GM18870 (cell line): Measurements from ENCODE around the gene TWNK.

Experiments
- ATAC-seq: cut with Tn5 transposase; IDR thresholded peaks from one replicate; pipeline ENCODE4 v1.9.1; 2021; ENCODE audit warnings: moderate library complexity; ENCODE audit not compliant: unreplicated experiment

TWNK gene

GRCh38 chr10:100996678-100997359, 9.5 kb downstream of the TWNK start:
- no peak for ATAC-seq

GRCh38 chr10:100997360-100998182, 10.2 kb downstream of the TWNK start:
- ATAC-seq, result no peak

- ATAC-seq, result no peak
These were observed 11.0 kb downstream of the TWNK start for GRCh38 chr10:100998183-100998990.

- ATAC-seq, result no peak
These were observed 11.8 kb downstream of the TWNK start for GRCh38 chr10:100998991-100999741.

GRCh38 chr10:100999742-101000126, 12.4 kb downstream of the TWNK start, which contains the start of gene LZTS2:
Gene LZTS2, plus strand, starts transcription at chr10:100999808. Its CDS starts 2,731 bp downstream, at chr10:101002539.
- ATAC-seq, result no peak

GRCh38 chr10:101000127-101000914, 13.0 kb downstream of the TWNK start:
- ATAC-seq, result no peak

- ATAC-seq, result no peak
These were observed 13.7 kb downstream of the TWNK start for GRCh38 chr10:101000915-101001658.

- ATAC-seq, result no peak
These were observed 14.3 kb downstream of the TWNK start for GRCh38 chr10:101001659-101002035.

GRCh38 chr10:101002456-101002855, 15.1 kb downstream of the TWNK start:
- no peak for ATAC-seq

GRCh38 chr10:101003639-101004206, 16.4 kb downstream of the TWNK start:
- ATAC-seq, result no peak

GRCh38 chr10:101005361-101005760, 18.0 kb downstream of the TWNK start:
- no peak for ATAC-seq

- ATAC-seq, result no peak
These were observed 18.7 kb downstream of the TWNK start for GRCh38 chr10:101005869-101006567.

GRCh38 chr10:101006593-101007098, 19.3 kb downstream of the TWNK start:
- ATAC-seq, result no peak

GRCh38 chr10:101007099-101007711, 19.9 kb downstream of the TWNK start:
- no peak for ATAC-seq

- no peak for ATAC-seq
These were observed 20.8 kb downstream of the TWNK start for GRCh38 chr10:101007915-101008822.

- no peak for ATAC-seq
These were observed 21.6 kb downstream of the TWNK start for GRCh38 chr10:101008823-101009423.
